NCI-H2227 (cell line): ENCODE data around the gene XYLT1.

Experiments
- DNase-seq: peaks from one replicate; lab custom pipeline; 2025; ENCODE audit not compliant: unreplicated experiment; lab: John Stamatoyannopoulos, UW

Gene XYLT1

GRCh38 chr16:17404941-17405689 is 65.6 kb downstream of the XYLT1 start:
- no peak for DNase-seq

- no peak for DNase-seq
These were observed 66.8 kb downstream of the XYLT1 start for GRCh38 chr16:17403859-17404545.

GRCh38 chr16:17403156-17403809 is 67.5 kb downstream of the XYLT1 start:
- no peak for DNase-seq

GRCh38 chr16:17397499-17397891 is 73.3 kb downstream of the XYLT1 start:
- peak; percentile 71 for DNase-seq

DNA sequence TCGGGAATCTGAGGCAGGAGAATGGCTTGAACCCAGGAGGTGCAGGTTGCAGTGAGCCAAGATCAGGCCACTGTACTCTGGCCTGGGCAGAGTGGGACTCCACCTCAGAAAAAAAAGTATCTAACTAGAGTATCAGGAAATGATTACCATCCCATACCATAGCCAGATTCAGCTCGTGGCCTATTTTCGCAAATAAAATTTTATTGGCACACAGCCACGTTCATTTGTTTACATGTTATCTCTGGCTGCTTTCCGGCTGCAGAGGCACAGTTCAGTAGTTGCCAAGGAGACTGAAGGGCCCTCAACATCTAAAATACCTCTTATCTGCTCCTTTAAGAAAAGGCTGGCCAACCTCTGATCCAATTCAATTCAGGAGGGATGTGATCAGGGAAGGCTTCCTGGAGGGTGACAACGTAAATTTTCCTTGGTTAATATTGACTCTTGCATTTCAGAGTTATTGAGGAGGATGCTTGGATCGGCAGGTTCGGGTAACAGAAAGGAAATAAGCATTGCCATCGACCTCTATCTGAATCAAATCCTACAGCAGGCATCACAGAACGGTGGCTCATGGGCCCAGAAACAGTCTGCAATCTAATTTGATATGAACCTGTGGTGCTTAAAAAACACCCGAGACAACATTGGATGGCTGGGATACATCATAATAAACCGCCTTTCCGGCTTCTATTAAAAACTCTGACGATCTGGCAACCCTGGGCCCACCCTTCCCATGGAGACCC is 73.8 kb downstream of the XYLT1 start:
- peak; percentile 82 for DNase-seq

GRCh38 chr16:17395849-17396480 is 74.8 kb downstream of the XYLT1 start:
- no peak for DNase-seq

DNA sequence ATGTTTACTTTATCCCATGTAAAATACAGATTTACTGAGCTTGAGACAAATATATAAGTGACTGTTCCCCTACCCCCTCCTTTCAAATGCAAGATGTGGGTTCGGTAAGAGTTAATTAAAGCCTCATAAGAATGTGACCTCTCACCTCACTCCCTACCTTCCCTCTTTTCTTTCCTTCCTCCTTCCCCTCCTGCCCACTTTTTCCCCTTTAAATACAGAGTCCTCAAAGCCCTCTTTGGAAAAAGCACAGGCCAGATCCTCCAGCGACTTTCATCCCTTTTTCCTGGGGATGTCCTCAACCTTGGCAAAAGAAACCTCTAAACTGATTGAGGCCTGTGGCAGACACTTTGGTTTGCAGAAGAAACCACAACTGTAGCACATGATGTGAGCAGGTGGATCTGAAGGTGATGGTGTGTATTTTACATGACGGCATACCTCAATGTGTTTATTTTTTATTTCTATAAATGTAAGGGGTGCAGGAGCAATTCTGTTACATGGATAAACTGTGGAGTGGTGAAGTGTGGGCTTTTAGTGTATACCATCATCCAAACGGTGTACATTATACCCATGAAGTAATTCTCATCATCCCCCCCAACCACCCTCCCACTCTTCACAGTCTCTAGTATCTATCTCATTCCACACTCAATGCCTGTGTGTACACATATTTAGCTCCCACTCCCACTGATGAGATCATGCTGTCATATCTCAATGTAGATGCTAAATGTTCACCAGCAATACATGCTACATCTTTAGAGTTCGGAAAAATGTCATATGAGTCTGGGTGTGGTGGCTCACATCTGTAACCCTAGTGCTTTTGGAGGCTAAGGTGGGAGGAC is 77.7 kb downstream of the XYLT1 start:
- DNase-seq: no peak

GRCh38 chr16:17392127-17392856 is 78.5 kb downstream of the XYLT1 start:
- no peak for DNase-seq

DNA sequence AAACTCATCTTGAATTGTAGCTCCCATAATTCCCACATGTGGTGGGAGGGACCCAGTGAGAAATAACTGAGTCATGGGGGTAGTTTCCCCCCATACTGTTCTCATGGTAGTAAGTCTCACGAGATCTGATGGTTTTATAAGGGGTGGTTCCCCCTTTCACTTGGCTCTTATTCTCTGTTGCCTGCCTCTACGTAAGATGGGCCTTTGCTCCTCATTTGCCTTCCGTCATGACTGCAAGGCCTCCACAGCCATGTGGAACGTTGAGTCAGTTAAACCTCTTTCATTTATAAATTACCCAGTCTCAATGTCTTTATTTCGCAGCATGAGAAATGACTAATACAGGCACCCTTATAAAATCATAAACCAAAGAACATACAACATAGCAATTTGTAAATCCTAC is 79.0 kb downstream of the XYLT1 start:
- no peak for DNase-seq

- no peak for DNase-seq
These were observed 81.4 kb downstream of the XYLT1 start for GRCh38 chr16:17389384-17389783.

GRCh38 chr16:17387256-17387655 is 83.5 kb downstream of the XYLT1 start:
- peak; percentile 20 for DNase-seq

DNA sequence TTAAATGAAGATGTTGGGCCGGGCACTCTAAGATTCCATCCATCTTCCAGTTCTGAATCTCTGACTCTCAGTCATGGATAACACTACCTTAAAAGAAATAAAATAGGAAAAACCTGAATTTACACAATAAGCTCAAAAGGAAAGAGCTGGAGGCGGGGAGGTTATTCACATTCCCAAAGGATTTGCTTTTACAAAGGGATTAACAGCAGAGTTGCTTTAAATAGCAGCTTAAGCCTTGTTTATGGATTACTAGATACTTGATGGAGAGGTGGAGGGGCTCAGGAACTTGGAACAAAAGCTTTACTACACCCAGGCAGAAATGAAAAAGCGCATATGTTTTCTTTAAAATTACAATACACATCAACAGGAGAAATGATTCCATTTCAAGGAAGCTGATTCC is 84.5 kb downstream of the XYLT1 start:
- no peak for DNase-seq

DNA sequence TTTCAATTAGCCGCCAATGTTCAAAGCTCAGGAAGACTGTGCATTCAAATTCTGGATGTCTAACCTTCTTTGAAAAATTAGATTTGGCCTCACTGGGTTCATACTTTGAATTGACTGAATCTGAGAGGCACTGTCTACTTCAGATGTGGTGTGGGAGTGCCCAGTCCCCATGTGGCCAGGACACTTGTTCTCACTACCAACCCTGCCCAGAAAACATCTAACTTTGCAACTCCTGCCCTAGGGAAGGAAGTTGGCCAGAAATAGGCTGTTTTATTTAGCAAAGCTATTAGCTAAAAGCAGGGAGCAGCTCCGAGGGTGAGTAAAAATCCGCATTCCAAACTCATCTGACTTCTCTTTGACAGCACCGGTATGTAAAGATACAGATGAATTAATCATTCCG is 86.3 kb downstream of the XYLT1 start:
- DNase-seq: no peak

DNA sequence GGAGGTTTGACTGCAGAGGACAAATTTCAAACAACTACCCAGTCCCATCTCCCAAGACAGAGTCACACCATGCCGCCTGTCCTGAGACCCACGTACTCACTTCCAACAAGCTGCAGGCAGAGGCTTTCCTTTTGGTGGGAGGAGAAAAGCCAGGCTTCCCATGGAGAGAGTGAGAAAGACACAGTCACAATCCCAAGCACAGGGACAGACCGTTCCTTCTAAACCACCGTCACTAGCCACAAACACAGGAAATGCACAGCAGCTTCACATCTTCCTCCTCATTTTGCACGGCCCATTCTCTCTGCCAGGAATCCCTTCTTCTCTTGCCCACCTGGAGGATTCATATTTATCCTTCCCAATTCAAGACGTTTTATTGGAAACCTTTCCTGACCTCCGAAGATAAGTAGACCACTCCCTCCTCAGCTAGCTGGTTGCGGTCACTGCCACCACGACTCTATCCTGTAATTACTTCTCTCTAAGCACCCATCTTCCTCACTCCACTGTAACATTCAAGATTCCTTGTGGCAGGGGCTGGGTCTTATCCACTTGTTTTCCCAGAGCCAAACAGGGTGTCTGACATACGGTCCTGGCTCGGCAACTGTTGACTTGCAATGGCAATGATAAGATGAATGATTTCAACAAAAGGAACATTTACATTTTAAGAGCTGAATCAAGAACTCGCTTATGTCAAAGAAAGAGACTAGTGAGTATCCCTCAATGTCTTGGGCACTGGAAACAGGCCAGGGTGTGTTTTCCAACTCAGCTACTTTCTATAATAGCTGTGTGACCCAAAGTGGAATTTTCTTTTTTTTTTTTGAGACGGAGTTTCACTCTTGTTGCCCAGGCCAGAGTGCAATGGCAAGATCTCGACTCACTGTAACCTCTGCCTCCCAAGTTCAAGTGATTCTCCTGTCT is 87.6 kb downstream of the XYLT1 start:
- peak; percentile 57 for DNase-seq

- no peak for DNase-seq
These were observed 88.2 kb downstream of the XYLT1 start for GRCh38 chr16:17382514-17382913.

- no peak for DNase-seq
These were observed 89.0 kb downstream of the XYLT1 start for GRCh38 chr16:17381784-17382183.

DNA sequence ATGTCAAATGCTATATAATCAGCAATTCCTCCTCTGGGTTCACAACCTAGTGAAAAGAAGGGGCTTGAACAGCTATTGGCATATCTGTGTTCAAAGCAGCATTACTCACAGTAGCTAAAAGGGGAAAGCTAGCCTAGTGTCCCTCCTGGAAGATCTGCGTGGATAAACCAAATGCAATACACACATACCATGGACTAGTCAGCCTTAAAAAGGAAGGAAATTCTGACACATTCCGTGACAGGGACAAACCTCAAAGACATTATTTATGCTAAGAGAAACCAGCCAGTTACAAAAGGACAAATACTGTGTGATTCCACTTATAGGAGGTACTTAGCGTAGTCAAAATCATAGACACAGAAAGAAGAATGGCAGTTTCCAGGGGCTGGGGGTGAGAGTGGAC is 90.1 kb downstream of the XYLT1 start:
- no peak for DNase-seq

DNA sequence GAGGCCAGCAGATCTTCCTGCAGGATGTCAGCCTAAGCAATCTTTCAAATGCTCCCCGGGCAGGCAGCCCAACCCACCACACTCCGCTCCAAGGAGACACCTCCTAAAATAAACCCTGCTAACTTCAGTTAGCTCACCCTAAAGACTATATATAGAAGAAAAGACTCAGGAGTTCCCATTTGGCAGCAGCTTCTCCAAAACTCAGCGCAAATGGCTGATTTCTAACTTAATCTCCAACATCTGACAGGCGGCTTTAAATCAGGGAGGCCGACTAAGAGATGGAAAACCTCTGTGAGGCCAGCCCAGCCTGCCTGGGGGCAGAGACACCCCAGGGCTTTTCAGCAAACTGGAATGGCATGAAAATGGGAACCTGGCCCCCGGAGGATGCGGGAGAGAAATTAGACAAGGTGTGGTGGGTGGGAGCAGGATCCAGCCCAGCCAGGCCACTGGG is 91.6 kb downstream of the XYLT1 start:
- DNase-seq: no peak
